HEK293 (cell line): ENCODE measurements around the gene DISC1.

Experiments used
- CTCF ChIA-PET: fragments of 350-600 bp; formaldehyde crosslinking; extraction: SDS; loops from one replicate; lab custom pipeline; 2021; ENCODE audit warnings: antibody characterized with exemption; lab: Yijun Ruan, JAX
- POLR2A ChIA-PET: fragments of 300-600 bp; formaldehyde crosslinking; extraction: SDS; loops from one replicate; lab custom pipeline; 2020; ENCODE audit warnings: antibody characterized with exemption, inconsistent platforms; lab: Yijun Ruan, JAX
- H3K27ac ChIP-seq: fragments of 200-500 bp; sonication (Bioruptor generic); 2 replicates; pipeline ENCODE4 v1.5.1; 2014; ENCODE audit warnings: low read depth, low read length, control low read depth, inconsistent platforms; ENCODE audit errors: extremely low read depth
- H3K36me3 ChIP-seq, 2 experiments: fragments of 200-500 bp in 1 of 2; sonication (Bioruptor generic) in 1 of 2; 1 replicate in 1 of 2; 2 replicates in 1 of 2; pipeline ENCODE4 v1.5.1; 2014 to 2017; ENCODE audit warnings: inconsistent platforms in 2 of 2, low read length in 2 of 2; ENCODE audit not compliant: control insufficient read depth in 2 of 2, insufficient read depth in 1 of 2
- H3K4me1 ChIP-seq: fragments of 200-500 bp; sonication (Bioruptor generic); 2 replicates; pipeline ENCODE4 v1.5.1; 2014; ENCODE audit warnings: mild to moderate bottlenecking, low read length, inconsistent platforms; ENCODE audit not compliant: control insufficient read depth, insufficient read depth
- H3K4me3 ChIP-seq: 2 replicates; pipeline ENCODE4 v1.5.1; 2011; ENCODE audit warnings: low read depth, mild to moderate bottlenecking, control low read depth, low read length, moderate library complexity
- H3K9me3 ChIP-seq: fragments of 200-500 bp; sonication (Bioruptor generic); 2 replicates; pipeline ENCODE4 v1.5.1; 2014; ENCODE audit warnings: low read depth, low read length, inconsistent platforms; ENCODE audit not compliant: control insufficient read depth, insufficient read depth
- BCL11A ChIP-seq: fragments of 450-650 bp; formaldehyde crosslinking; IDR thresholded peaks from 2 replicates; pipeline ENCODE4 v1.5.1; 2016; ENCODE audit warnings: low read depth, missing biosample characterization, missing genetic modification characterization
- GFI1B ChIP-seq: fragments of 450-650 bp; formaldehyde crosslinking; IDR thresholded peaks from 2 replicates; pipeline ENCODE4 v1.5.1; 2016; ENCODE audit warnings: missing biosample characterization, missing genetic modification characterization
- GLI4 ChIP-seq: fragments of 450-650 bp; formaldehyde crosslinking; IDR thresholded peaks from 2 replicates; pipeline ENCODE4 v1.5.1; 2016; ENCODE audit warnings: missing biosample characterization, missing genetic modification characterization
- KLF16 ChIP-seq: fragments of 450-650 bp; formaldehyde crosslinking; IDR thresholded peaks from 2 replicates; pipeline ENCODE4 v1.5.1; 2017; ENCODE audit warnings: missing biosample characterization, missing genetic modification characterization
- KLF7 ChIP-seq: fragments of 450-650 bp; formaldehyde crosslinking; IDR thresholded peaks from 2 replicates; pipeline ENCODE4 v1.5.1; 2016; ENCODE audit warnings: missing biosample characterization, missing genetic modification characterization, borderline replicate concordance
- ZFP69B ChIP-seq: fragments of 450-650 bp; formaldehyde crosslinking; IDR thresholded peaks from 2 replicates; pipeline ENCODE4 v1.5.1; 2016; ENCODE audit warnings: missing biosample characterization, missing genetic modification characterization
- ZNF16 ChIP-seq: fragments of 450-650 bp; formaldehyde crosslinking; IDR thresholded peaks from 2 replicates; pipeline ENCODE4 v1.5.1; 2016; ENCODE audit warnings: low read depth, missing biosample characterization, missing genetic modification characterization
- ZNF184 ChIP-seq: fragments of 450-650 bp; IDR thresholded peaks from 2 replicates; pipeline ENCODE4 v1.5.1; 2018; ENCODE audit warnings: missing biosample characterization, mild to moderate bottlenecking, missing genetic modification characterization
- ZNF223 ChIP-seq: fragments of 450-650 bp; formaldehyde crosslinking; IDR thresholded peaks from 2 replicates; pipeline ENCODE4 v1.5.1; 2016; ENCODE audit warnings: missing biosample characterization, missing genetic modification characterization
- ZNF274 ChIP-seq, 2 experiments: fragments of 200-500 bp in 1 of 2; fragments of 450-650 bp in 1 of 2; sonication (Bioruptor generic) in 1 of 2; formaldehyde crosslinking in 1 of 2; IDR thresholded peaks; 2 replicates each; pipeline versions ENCODE4 v1.5.1 to v1.6.1; 2014 to 2016; ENCODE audit warnings: borderline replicate concordance in 1 of 2, inconsistent platforms in 1 of 2, low read length in 1 of 2, missing biosample characterization in 1 of 2, missing genetic modification characterization in 1 of 2
- ZNF335 ChIP-seq: fragments of 450-650 bp; formaldehyde crosslinking; conservative IDR thresholded peaks from 2 replicates; pipeline ENCODE4 v1.5.1; 2016; ENCODE audit warnings: missing biosample characterization, missing genetic modification characterization
- ZNF354C ChIP-seq: fragments of 450-650 bp; formaldehyde crosslinking; IDR thresholded peaks from 2 replicates; pipeline ENCODE4 v1.5.1; 2016; ENCODE audit warnings: missing biosample characterization, missing genetic modification characterization, low read depth, borderline replicate concordance
- ZNF48 ChIP-seq: fragments of 450-650 bp; formaldehyde crosslinking; IDR thresholded peaks from 2 replicates; pipeline ENCODE4 v1.5.1; 2016; ENCODE audit warnings: missing biosample characterization, missing genetic modification characterization
- ZNF555 ChIP-seq: fragments of 450-650 bp; formaldehyde crosslinking; conservative IDR thresholded peaks from 2 replicates; pipeline ENCODE4 v1.5.1; 2017; ENCODE audit warnings: missing biosample characterization, mild to moderate bottlenecking, missing genetic modification characterization, inconsistent platforms
- ZNF561 ChIP-seq: fragments of 450-650 bp; IDR thresholded peaks from 2 replicates; pipeline ENCODE4 v1.5.1; 2018; ENCODE audit warnings: missing biosample characterization, missing genetic modification characterization, borderline replicate concordance
- ZNF670 ChIP-seq: fragments of 450-650 bp; formaldehyde crosslinking; IDR thresholded peaks from 2 replicates; pipeline ENCODE4 v1.5.1; 2016; ENCODE audit warnings: missing biosample characterization, missing genetic modification characterization, low read depth
- ZNF792 ChIP-seq: fragments of 450-650 bp; formaldehyde crosslinking; IDR thresholded peaks from 2 replicates; pipeline ENCODE4 v1.5.1; 2016; ENCODE audit warnings: missing biosample characterization, missing genetic modification characterization
- ZSCAN23 ChIP-seq: fragments of 450-650 bp; formaldehyde crosslinking; IDR thresholded peaks from 2 replicates; pipeline ENCODE4 v1.5.1; 2016; ENCODE audit warnings: missing biosample characterization, missing genetic modification characterization
- ZXDB ChIP-seq: fragments of 450-650 bp; formaldehyde crosslinking; IDR thresholded peaks from 2 replicates; pipeline ENCODE4 v1.5.1; 2016; ENCODE audit warnings: missing biosample characterization, missing genetic modification characterization
- TF ChIP-seq, protein P1 (sequence below): fragments of 450-650 bp; formaldehyde crosslinking; IDR thresholded peaks from 2 replicates; pipeline ENCODE4 v1.5.1; 2016; ENCODE audit warnings: missing biosample characterization, missing genetic modification characterization, borderline replicate concordance
- TF ChIP-seq, protein P2 (sequence below): fragments of 450-650 bp; formaldehyde crosslinking; IDR thresholded peaks from 2 replicates; pipeline ENCODE4 v1.5.1; 2016; ENCODE audit warnings: missing biosample characterization, missing genetic modification characterization
- TF ChIP-seq, protein P3 (sequence below): IDR thresholded peaks from 2 replicates; pipeline ENCODE4 v1.6.1; 2011; ENCODE audit warnings: mild to moderate bottlenecking, low read depth, low read length, borderline replicate concordance
- TF ChIP-seq, protein P4 (sequence below): fragments of 450-650 bp; formaldehyde crosslinking; IDR thresholded peaks from 2 replicates; pipeline ENCODE4 v1.5.1; 2017; ENCODE audit warnings: missing biosample characterization, missing genetic modification characterization

DISC1 gene

DNA sequence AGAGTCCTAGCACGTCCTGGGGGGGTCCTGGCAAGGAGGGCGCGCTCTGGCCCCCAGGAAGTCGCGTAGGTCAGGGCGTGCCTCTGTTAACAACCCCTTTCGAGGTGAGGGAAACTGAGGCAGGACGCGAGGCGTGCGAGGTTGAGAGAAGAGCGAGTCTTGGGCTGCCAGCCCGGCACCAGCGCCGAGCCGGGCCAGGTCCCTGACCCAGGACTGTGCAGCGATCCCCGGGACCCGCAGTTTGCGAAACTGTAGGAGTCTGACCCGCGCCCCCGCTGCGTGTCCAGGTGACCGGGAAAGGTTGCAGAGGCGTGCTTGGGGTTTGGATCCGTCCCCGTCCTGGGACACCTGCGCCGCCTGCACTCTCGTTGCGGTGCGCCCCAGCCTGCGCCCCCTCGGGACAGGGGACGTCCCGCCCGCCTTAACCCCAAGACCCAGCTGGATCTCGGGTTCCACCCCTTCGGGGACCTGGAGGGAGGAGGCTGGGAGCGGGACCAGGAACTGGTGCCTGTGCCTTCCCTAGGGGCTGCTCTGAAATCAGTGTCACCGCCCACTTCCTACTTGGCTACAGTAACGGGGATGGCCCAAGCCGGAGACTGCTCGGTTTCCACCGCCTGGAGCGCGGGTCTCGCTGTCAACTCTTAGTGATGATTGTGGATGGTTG lies 493 bp downstream of the DISC1 start (continued):
- peak; percentile 95 for TF ChIP-seq ZNF223
- peak; percentile 60 for TF ChIP-seq ZFP69B
- peak; percentile 71; the same call in 1 of the 2 replicates for TF ChIP-seq ZXDB (tag by site-specific recombination)
- peak; percentile 46; the same call in 1 of the 2 replicates for TF ChIP-seq GLI4
- peak; percentile 26 for TF ChIP-seq GFI1B (tag by site-specific recombination)
- no peak for TF ChIP-seq ZSCAN23 (tag by site-specific recombination)
- TF ChIP-seq, protein P1, sequence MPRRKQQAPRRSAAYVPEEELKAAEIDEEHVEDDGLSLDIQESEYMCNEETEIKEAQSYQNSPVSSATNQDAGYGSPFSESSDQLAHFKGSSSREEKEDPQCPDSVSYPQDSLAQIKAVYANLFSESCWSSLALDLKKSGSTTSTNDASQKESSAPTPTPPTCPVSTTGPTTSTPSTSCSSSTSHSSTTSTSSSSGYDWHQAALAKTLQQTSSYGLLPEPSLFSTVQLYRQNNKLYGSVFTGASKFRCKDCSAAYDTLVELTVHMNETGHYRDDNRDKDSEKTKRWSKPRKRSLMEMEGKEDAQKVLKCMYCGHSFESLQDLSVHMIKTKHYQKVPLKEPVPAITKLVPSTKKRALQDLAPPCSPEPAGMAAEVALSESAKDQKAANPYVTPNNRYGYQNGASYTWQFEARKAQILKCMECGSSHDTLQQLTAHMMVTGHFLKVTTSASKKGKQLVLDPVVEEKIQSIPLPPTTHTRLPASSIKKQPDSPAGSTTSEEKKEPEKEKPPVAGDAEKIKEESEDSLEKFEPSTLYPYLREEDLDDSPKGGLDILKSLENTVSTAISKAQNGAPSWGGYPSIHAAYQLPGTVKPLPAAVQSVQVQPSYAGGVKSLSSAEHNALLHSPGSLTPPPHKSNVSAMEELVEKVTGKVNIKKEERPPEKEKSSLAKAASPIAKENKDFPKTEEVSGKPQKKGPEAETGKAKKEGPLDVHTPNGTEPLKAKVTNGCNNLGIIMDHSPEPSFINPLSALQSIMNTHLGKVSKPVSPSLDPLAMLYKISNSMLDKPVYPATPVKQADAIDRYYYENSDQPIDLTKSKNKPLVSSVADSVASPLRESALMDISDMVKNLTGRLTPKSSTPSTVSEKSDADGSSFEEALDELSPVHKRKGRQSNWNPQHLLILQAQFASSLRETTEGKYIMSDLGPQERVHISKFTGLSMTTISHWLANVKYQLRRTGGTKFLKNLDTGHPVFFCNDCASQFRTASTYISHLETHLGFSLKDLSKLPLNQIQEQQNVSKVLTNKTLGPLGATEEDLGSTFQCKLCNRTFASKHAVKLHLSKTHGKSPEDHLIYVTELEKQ (tag by site-specific recombination), result no peak
- TF ChIP-seq, all 188 proteins: peak for 54

DNA sequence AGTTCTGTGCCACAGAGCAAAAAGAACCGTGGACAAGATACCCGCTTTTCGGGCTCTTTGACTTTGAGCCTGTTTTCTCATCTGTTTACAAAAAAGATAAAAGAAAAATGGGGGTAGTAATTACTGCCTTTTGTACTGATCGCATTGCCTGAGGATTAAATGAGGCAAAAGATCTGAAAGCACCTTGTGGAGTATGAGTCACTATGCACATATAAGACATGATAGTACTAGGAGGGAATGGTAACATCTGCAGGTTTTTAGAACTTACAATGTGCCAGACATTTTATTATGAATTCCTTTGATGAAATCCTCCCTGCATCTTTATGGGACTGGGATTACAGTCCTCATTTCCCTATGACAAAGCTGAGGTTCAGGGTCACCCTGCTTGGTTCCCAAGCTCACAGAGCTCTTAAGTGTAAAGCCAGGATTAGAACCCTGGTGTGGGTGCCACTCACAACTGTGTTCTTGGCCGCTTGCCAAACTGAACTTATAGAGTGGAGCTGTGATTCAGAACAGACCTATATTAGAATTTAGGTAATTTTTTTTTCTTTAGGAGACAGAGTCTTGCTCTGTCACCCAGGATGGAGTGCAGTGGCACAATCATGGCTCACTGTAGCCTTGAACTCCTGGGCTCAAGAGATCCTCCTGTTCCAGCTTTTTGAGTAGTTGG lies 1.8 kb downstream of the DISC1 start:
- H3K4me1 ChIP-seq, result peaks cover 13% of the 10 kb centered on the region
- POLR2A ChIA-PET, result interaction anchor here (0.5 kb wide), 1 partner anchor 97 kb away, joined by 6 read pairs; no protein-coding TSS in a partner anchor
- CTCF ChIA-PET, result interaction anchor here (0.5 kb wide), 1 partner anchor 613 kb away, joined by 4 read pairs; no protein-coding TSS in a partner anchor
- H3K36me3 ChIP-seq, result no peaks in the 10 kb centered on the region
- H3K4me3 ChIP-seq, result no peak overlapping the region; the same call in 1 of the 2 replicates
- H3K27ac ChIP-seq, result no peak overlapping the region
- H3K9me3 ChIP-seq, result no peaks in the 10 kb centered on the region
- TF ChIP-seq ZNF354C (tag by site-specific recombination) (no peak), ZNF792 (tag by site-specific recombination) (no peak), KLF7 (tag by site-specific recombination) (no peak), ZNF561 (peak; percentile 59), ZNF48 (tag by site-specific recombination) (no peak), ZNF335 (tag by site-specific recombination) (no peak), ZNF184 (tag by site-specific recombination) (peak; percentile 94), KLF16 (tag by site-specific recombination) (no peak; the same call in 1 of the 2 replicates), ZNF274 (IDR thresholded peaks at IDR 0.05; ENCODE audit: low read length) (no peak), ZNF274 (tag by site-specific recombination; IDR thresholded peaks at IDR 0.05; ENCODE audit: borderline replicate concordance) (no peak), GLI4 (no peak), ZNF16 (tag by site-specific recombination) (no peak), ZNF555 (no peak), BCL11A (peak; percentile 21; the same call in 1 of the 2 replicates), ZNF670 (tag by site-specific recombination) (no peak)
- TF ChIP-seq, protein P1 (tag by site-specific recombination), result no peak
- TF ChIP-seq, protein P2, sequence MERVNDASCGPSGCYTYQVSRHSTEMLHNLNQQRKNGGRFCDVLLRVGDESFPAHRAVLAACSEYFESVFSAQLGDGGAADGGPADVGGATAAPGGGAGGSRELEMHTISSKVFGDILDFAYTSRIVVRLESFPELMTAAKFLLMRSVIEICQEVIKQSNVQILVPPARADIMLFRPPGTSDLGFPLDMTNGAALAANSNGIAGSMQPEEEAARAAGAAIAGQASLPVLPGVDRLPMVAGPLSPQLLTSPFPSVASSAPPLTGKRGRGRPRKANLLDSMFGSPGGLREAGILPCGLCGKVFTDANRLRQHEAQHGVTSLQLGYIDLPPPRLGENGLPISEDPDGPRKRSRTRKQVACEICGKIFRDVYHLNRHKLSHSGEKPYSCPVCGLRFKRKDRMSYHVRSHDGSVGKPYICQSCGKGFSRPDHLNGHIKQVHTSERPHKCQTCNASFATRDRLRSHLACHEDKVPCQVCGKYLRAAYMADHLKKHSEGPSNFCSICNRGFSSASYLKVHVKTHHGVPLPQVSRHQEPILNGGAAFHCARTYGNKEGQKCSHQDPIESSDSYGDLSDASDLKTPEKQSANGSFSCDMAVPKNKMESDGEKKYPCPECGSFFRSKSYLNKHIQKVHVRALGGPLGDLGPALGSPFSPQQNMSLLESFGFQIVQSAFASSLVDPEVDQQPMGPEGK (tag by site-specific recombination), result no peak
- TF ChIP-seq, protein P3, sequence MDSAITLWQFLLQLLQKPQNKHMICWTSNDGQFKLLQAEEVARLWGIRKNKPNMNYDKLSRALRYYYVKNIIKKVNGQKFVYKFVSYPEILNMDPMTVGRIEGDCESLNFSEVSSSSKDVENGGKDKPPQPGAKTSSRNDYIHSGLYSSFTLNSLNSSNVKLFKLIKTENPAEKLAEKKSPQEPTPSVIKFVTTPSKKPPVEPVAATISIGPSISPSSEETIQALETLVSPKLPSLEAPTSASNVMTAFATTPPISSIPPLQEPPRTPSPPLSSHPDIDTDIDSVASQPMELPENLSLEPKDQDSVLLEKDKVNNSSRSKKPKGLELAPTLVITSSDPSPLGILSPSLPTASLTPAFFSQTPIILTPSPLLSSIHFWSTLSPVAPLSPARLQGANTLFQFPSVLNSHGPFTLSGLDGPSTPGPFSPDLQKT, result no peak
- TF ChIP-seq, protein P4, sequence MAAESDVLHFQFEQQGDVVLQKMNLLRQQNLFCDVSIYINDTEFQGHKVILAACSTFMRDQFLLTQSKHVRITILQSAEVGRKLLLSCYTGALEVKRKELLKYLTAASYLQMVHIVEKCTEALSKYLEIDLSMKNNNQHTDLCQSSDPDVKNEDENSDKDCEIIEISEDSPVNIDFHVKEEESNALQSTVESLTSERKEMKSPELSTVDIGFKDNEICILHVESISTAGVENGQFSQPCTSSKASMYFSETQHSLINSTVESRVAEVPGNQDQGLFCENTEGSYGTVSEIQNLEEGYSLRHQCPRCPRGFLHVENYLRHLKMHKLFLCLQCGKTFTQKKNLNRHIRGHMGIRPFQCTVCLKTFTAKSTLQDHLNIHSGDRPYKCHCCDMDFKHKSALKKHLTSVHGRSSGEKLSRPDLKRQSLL (tag by site-specific recombination), result no peak
